ENCODE data around the gene FCGR3B.
"Not testable (repeated sequence)": the region's sequence is repeated elsewhere in the genome, so short reads cannot be mapped to it uniquely, and the experiment has no call there.

- TF ChIP-seq CTCF, EP300, POLR2AphosphoS5 (IDR thresholded peaks at IDR 0.05): not testable (repeated sequence)
Observed at GRCh38 chr1:161613142-161613514, 17.8 kb downstream of the FCGR3B start.

Measured in gastroesophageal sphincter (tissue), 3 donors.